GM12878 (cell line): Measurements from ENCODE around the gene HMGCLL1. TPM values are rescaled to one million over a fixed set of nuclear protein-coding genes. Genes with fewer than 3 reads are reported as not detected.

Source experiments
- ATAC-seq: fragments of 200-7000 bp; cut with Tn5 transposase; 3 replicates; pipeline ENCODE4 v1.9.1; 2020; ENCODE audit warnings: mild to moderate bottlenecking, moderate library complexity
- BruUV-seq: library from RNA; stranded (reverse); fragments of 400-500 nt; replicated peaks from 2 replicates; lab custom pipeline; 2021; lab: Mats Ljungman, UMichigan
- CTCF ChIA-PET: fragments of 300-600 bp; sonication (Branson Sonifier 250); formaldehyde crosslinking; extraction: SDS; loops from one replicate; lab custom pipeline; 2021; ENCODE audit warnings: inconsistent platforms; lab: Yijun Ruan, JAX
- POLR2A ChIA-PET: fragments of 350-600 bp; formaldehyde crosslinking; extraction: SDS; loops from one replicate; lab custom pipeline; 2021; ENCODE audit warnings: inconsistent platforms; lab: Charles Lee
- RAD21 ChIA-PET: fragments of 300-600 bp; sonication (Branson Sonifier 250); formaldehyde crosslinking; loops from one replicate; lab custom pipeline; 2023; ENCODE audit warnings: antibody characterized with exemption; ENCODE audit not compliant: unreplicated experiment; lab: Charles Lee
- SMC1A ChIA-PET: fragments of 300-600 bp; sonication (Branson Sonifier 250); formaldehyde crosslinking; loops from one replicate; lab custom pipeline; 2023; ENCODE audit not compliant: unreplicated experiment, uncharacterized antibody; lab: Charles Lee
- DNase-seq: peaks from one replicate; pipeline ENCODE4 v3.0.0-alpha.2; 2011; ENCODE audit warnings: low read depth, low spot score
- FAIRE-seq: peaks from 3 replicates; lab custom pipeline; 2011; peaks lifted over from hg19 to GRCh38; lab: Jason Lieb, UNC
- H2AFZ ChIP-seq: 2 replicates; pipeline ENCODE4 v1.6.0; 2011; ENCODE audit warnings: low read depth, low read length, control low read depth; ENCODE audit not compliant: control insufficient read depth
- H3K27ac ChIP-seq: 2 replicates; pipeline ENCODE4 v1.5.1; 2011; ENCODE audit warnings: control low read depth; ENCODE audit not compliant: control insufficient read depth, insufficient read depth
- H3K27me3 ChIP-seq, 2 experiments: replicated peaks in 1 of 2; 2 replicates each; pipeline versions ENCODE4 v1.6.0 to v1.6.1; 2011; ENCODE audit warnings: low read length in 1 of 2; ENCODE audit not compliant: control insufficient read depth in 2 of 2, insufficient read depth in 2 of 2
- H3K36me3 ChIP-seq, 2 experiments: 2 replicates each; pipeline ENCODE4 v1.5.1; 2011; ENCODE audit warnings: low read length in 1 of 2; ENCODE audit not compliant: control insufficient read depth in 2 of 2, insufficient read depth in 2 of 2
- H3K4me1 ChIP-seq: 2 replicates; pipeline ENCODE4 v1.6.1; 2011; ENCODE audit warnings: mild to moderate bottlenecking, low read length, moderate library complexity, mixed read lengths; ENCODE audit not compliant: control insufficient read depth, insufficient read depth
- H3K4me2 ChIP-seq: 2 replicates; pipeline ENCODE4 v1.6.0; 2011; ENCODE audit warnings: control low read depth; ENCODE audit not compliant: control insufficient read depth, insufficient read depth
- H3K4me3 ChIP-seq: fragments of 200-600 bp; sonication (generic); 2 replicates; pipeline ENCODE4 v1.5.1; 2016
- H3K79me2 ChIP-seq: 2 replicates; pipeline ENCODE4 v1.6.0; 2011; ENCODE audit warnings: low read length; ENCODE audit not compliant: control insufficient read depth, insufficient read depth
- H3K9ac ChIP-seq: 2 replicates; pipeline ENCODE4 v1.8.0; 2011; ENCODE audit warnings: low read length, control low read depth, mixed read lengths; ENCODE audit not compliant: control insufficient read depth, insufficient read depth
- H3K9me3 ChIP-seq: replicated peaks from 3 replicates; pipeline ENCODE4 v1.5.1; 2011; ENCODE audit warnings: mild to moderate bottlenecking, low read length; ENCODE audit not compliant: control insufficient read depth, insufficient read depth
- H4K20me1 ChIP-seq: 2 replicates; pipeline ENCODE4 v1.6.0; 2011; ENCODE audit not compliant: control insufficient read depth, insufficient read depth
- BCL11A ChIP-seq: IDR thresholded peaks from 2 replicates; pipeline ENCODE4 v1.6.1; 2011; ENCODE audit warnings: low read depth, low read length
- BCLAF1 ChIP-seq: fragments of 450-650 bp; IDR thresholded peaks from 2 replicates; pipeline ENCODE4 v1.6.1; 2017; ENCODE audit warnings: antibody characterized with exemption, mild to moderate bottlenecking, moderate library complexity
- BMI1 ChIP-seq: fragments of 450-650 bp; IDR thresholded peaks from 2 replicates; pipeline ENCODE4 v1.6.1; 2016; ENCODE audit warnings: mild to moderate bottlenecking, moderate library complexity, borderline replicate concordance
- E2F4 ChIP-seq: IDR thresholded peaks from 2 replicates; pipeline ENCODE4 v1.6.1; 2012; ENCODE audit warnings: low read depth, low read length, improper control_type of control experiment
- EP300 ChIP-seq, 2 experiments: fragments of 150-350 bp in 1 of 2; IDR thresholded peaks; 2 replicates each; pipeline ENCODE4 v1.6.1; 2011 to 2012; ENCODE audit warnings: low read depth in 2 of 2, low read length in 2 of 2, borderline replicate concordance in 1 of 2, improper control_type of control experiment in 1 of 2, inconsistent platforms in 1 of 2; ENCODE audit not compliant: control insufficient read depth in 1 of 2
- FOXM1 ChIP-seq: IDR thresholded peaks from 2 replicates; pipeline ENCODE4 v1.6.1; 2012; ENCODE audit warnings: low read depth, mild to moderate bottlenecking, inconsistent platforms, low read length, moderate library complexity
- GATAD2B ChIP-seq: fragments of 450-650 bp; conservative IDR thresholded peaks from 2 replicates; pipeline ENCODE4 v1.6.1; 2017; ENCODE audit warnings: low read depth, mild to moderate bottlenecking, moderate library complexity
- HCFC1 ChIP-seq: fragments of 150-350 bp; IDR thresholded peaks from 2 replicates; pipeline ENCODE4 v1.6.1; 2014; ENCODE audit warnings: low read length
- IKZF2 ChIP-seq, 2 experiments: fragments of 450-650 bp; IDR thresholded peaks; 2 replicates each; pipeline ENCODE4 v1.6.1; 2017; ENCODE audit warnings: mild to moderate bottlenecking in 2 of 2, moderate library complexity in 2 of 2
- MXI1 ChIP-seq: fragments of 150-350 bp; IDR thresholded peaks from 2 replicates; pipeline ENCODE4 v1.6.1; 2011; ENCODE audit warnings: low read depth, mild to moderate bottlenecking, inconsistent platforms, low read length, improper control_type of control experiment
- NR2F1 ChIP-seq: fragments of 450-650 bp; conservative IDR thresholded peaks from 2 replicates; pipeline ENCODE4 v1.6.1; 2017; ENCODE audit warnings: mild to moderate bottlenecking
- PML ChIP-seq: IDR thresholded peaks from 2 replicates; pipeline ENCODE4 v1.6.1; 2012; ENCODE audit warnings: low read length, inconsistent platforms
- POLR2A ChIP-seq: IDR thresholded peaks from 2 replicates; pipeline ENCODE4 v1.6.1; 2011; ENCODE audit warnings: low read depth, mild to moderate bottlenecking, low read length
- POLR2AphosphoS2 ChIP-seq: IDR thresholded peaks from 2 replicates; pipeline ENCODE4 v1.6.1; 2011; ENCODE audit warnings: low read depth, mild to moderate bottlenecking, low read length, improper control_type of control experiment, moderate library complexity
- POLR2AphosphoS5 ChIP-seq: IDR thresholded peaks from 2 replicates; pipeline ENCODE4 v1.6.1; 2011; ENCODE audit warnings: mild to moderate bottlenecking, low read length, inconsistent platforms
- RELB ChIP-seq: fragments of 450-650 bp; IDR thresholded peaks from 2 replicates; pipeline ENCODE4 v1.6.1; 2017; ENCODE audit warnings: low read depth, mild to moderate bottlenecking, moderate library complexity
- SIX5 ChIP-seq: IDR thresholded peaks from 2 replicates; pipeline ENCODE4 v1.6.1; 2011; ENCODE audit warnings: mild to moderate bottlenecking, low read depth, low read length, moderate library complexity; ENCODE audit not compliant: severe bottlenecking
- SMARCA5 ChIP-seq: fragments of 450-650 bp; IDR thresholded peaks from 2 replicates; pipeline ENCODE4 v1.6.1; 2017; ENCODE audit warnings: mild to moderate bottlenecking
- SRF ChIP-seq, 2 experiments: IDR thresholded peaks; 2 replicates each; pipeline ENCODE4 v1.6.1; 2011; ENCODE audit warnings: low read depth in 2 of 2, low read length in 2 of 2, mild to moderate bottlenecking in 1 of 2, moderate library complexity in 1 of 2
- in situ Hi-C: fragments of 300-500 bp; cut with MboI; formaldehyde crosslinking; loops from 9 replicates; pipeline ENCODE4 v1.14.3; 2018; ENCODE audit warnings: mixed read lengths
- intact Hi-C: fragments of 100-400 bp; cut with micrococcal nuclease; formaldehyde crosslinking; loops from one replicate; pipeline ENCODE4 v1.14.2; 2022; ENCODE audit not compliant: unreplicated experiment
- polyA plus RNA-seq, 11 experiments: library from polyadenylated mRNA; depleted of rRNA in 4 of 11; unstranded in 6 of 11; stranded (reverse) in 5 of 11; fragments of >200 nt; fragmentation: Nextera tagmentation in 4 of 11; fragmentation: Illumina TruSeq in 1 of 11; extraction: Ambion mirVana in 4 of 11; extraction: Trizol in 1 of 11; gene quantifications; 1 replicate in 1 of 11; 2 replicates in 10 of 11; pipeline versions ENCODE4 v1.2.1 to v1.2.3, GENCODE V29; 2011 to 2016; ENCODE audit warnings: inconsistent platforms in 2 of 11, missing spikeins in 2 of 11, low read depth in 1 of 11
- total RNA-seq, 4 experiments: library from RNA; depleted of rRNA in 3 of 4; stranded (reverse); fragments of >200 nt in 3 of 4; fragmentation: Illumina TruSeq in 1 of 4; extraction: Trizol in 1 of 4; gene quantifications; 2 replicates each; pipeline versions ENCODE4 v1.2.1 to v1.2.3, GENCODE V29; 2013 to 2021
- TF ChIP-seq, protein P1 (sequence below): fragments of 450-650 bp; IDR thresholded peaks from 2 replicates; pipeline ENCODE4 v1.6.1; 2016; ENCODE audit warnings: mild to moderate bottlenecking

The HMGCLL1 gene
- total and polyA plus RNA-seq, 10 of the 15 experiments (the other 5 are each of a cell fraction or from before 2014, with no cell fraction given) = not detected

GRCh38 chr6:55584654-55585354 lies 5.8 kb upstream of the HMGCLL1 start:
- intact Hi-C loops = no loop called here
- Histone ChIP-seq H3K4me2 (no peak overlapping the region), H3K79me2 (no peaks in the 10 kb centered on the region), H3K4me1 (no peaks in the 10 kb centered on the region)
- BruUV-seq = no TSS peak
- TF ChIP-seq BCL11A (no peak), BCLAF1 (no peak), EP300 (IDR thresholded peaks at IDR 0.05; ENCODE audit: borderline replicate concordance in 1 of 2, control insufficient read depth in 1 of 2, low read depth in 2 of 2, low read length in 2 of 2) (no peak), GATAD2B (no peak), BMI1 (no peak), IKZF2 (IDR thresholded peaks at IDR 0.05) (no peak), E2F4 (no peak), POLR2A (no peak), SMARCA5 (no peak), RELB (no peak), FOXM1 (no peak), SRF (IDR thresholded peaks at IDR 0.05; ENCODE audit: low read depth in 2 of 2, low read length in 2 of 2) (no peak), SIX5 (no peak), POLR2AphosphoS2 (no peak), MXI1 (no peak), NR2F1 (no peak), POLR2AphosphoS5 (no peak), HCFC1 (no peak), PML (no peak)
- TF ChIP-seq, protein P1, sequence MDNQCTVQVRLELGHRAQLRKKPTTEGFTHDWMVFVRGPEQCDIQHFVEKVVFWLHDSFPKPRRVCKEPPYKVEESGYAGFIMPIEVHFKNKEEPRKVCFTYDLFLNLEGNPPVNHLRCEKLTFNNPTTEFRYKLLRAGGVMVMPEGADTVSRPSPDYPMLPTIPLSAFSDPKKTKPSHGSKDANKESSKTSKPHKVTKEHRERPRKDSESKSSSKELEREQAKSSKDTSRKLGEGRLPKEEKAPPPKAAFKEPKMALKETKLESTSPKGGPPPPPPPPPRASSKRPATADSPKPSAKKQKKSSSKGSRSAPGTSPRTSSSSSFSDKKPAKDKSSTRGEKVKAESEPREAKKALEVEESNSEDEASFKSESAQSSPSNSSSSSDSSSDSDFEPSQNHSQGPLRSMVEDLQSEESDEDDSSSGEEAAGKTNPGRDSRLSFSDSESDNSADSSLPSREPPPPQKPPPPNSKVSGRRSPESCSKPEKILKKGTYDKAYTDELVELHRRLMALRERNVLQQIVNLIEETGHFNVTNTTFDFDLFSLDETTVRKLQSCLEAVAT = no peak
- TF ChIP-seq, all 136 proteins: peak for 0
- RAD21 ChIA-PET = no interaction called here
- Histone ChIP-seq H3K9ac (no peak overlapping the region), H3K4me3 (no peak overlapping the region), H4K20me1 (no peaks in the 10 kb centered on the region), H3K9me3 (no peaks in the 10 kb centered on the region), H3K27me3 (no peaks in the 10 kb centered on the region), H3K36me3 (no peaks in the 10 kb centered on the region), H3K27ac (no peak overlapping the region), H2AFZ (no peak overlapping the region)
- FAIRE-seq = no peak
- DNase-seq = no peak
- in situ Hi-C loops = no loop called here
- CTCF ChIA-PET = no interaction called here
- POLR2A ChIA-PET = no interaction called here
- SMC1A ChIA-PET = no interaction called here
- no peak for ATAC-seq
